ENCODE results near the gene OAF. TPM values are rescaled to one million over a fixed set of nuclear protein-coding genes. Genes with fewer than 3 reads are reported as not detected.

OAF gene
- total RNA-seq, 1 experiment from 2014 or later: 25.0 TPM

GRCh38 chr11:120268686-120269085, 57.9 kb downstream of the OAF start:
- Histone ChIP-seq H3K36me3 (ENCODE audit: insufficient read depth, low read length, poor library complexity, severe bottlenecking) (no peaks in the 10 kb centered on the region), H3K9me3 (ENCODE audit: low read depth, low read length, poor library complexity, severe bottlenecking) (no peaks in the 10 kb centered on the region), H3K27ac (ENCODE audit: low read depth, low read length, poor library complexity, severe bottlenecking) (no peak overlapping the region), H3K4me3 (ENCODE audit: low read depth, low read length, poor library complexity, severe bottlenecking) (no peak overlapping the region), H3K4me1 (ENCODE audit: insufficient read depth, low read length, poor library complexity, severe bottlenecking) (no peaks in the 10 kb centered on the region), H3K27me3 (replicated peaks; ENCODE audit: insufficient read depth, low read depth, low read length, poor library complexity) (peaks cover 17% of the 10 kb centered on the region)
- BruUV-seq (replicated peaks): no TSS peak
- no peak for TF ChIP-seq EZH2 (IDR thresholded peaks at IDR 0.05; ENCODE audit: borderline replicate concordance, low read depth, low read length, poor library complexity, severe bottlenecking)
- no peak for TF ChIP-seq CTCF (conservative IDR thresholded peaks at IDR 0.05; ENCODE audit: low read depth, low read length)
- CTCF ChIA-PET: no interaction called here
- no peak for DNase-seq (ENCODE audit: low spot score)
- POLR2A ChIA-PET (ENCODE audit: low non-redundant PET): no interaction called here
- intact Hi-C loops (cut with micrococcal nuclease; ENCODE audit: unreplicated experiment): no loop called here

- no peak for TF ChIP-seq EZH2 (IDR thresholded peaks at IDR 0.05; ENCODE audit: borderline replicate concordance, low read depth, low read length, poor library complexity, severe bottlenecking)
- no peak for TF ChIP-seq CTCF (conservative IDR thresholded peaks at IDR 0.05; ENCODE audit: low read depth, low read length)
- no peak for DNase-seq (ENCODE audit: low spot score)
- Histone ChIP-seq H3K4me1 (ENCODE audit: insufficient read depth, low read length, poor library complexity, severe bottlenecking) (no peaks in the 10 kb centered on the region), H3K4me3 (ENCODE audit: low read depth, low read length, poor library complexity, severe bottlenecking) (no peak overlapping the region), H3K27ac (ENCODE audit: low read depth, low read length, poor library complexity, severe bottlenecking) (no peak overlapping the region), H3K9me3 (ENCODE audit: low read depth, low read length, poor library complexity, severe bottlenecking) (no peaks in the 10 kb centered on the region), H3K36me3 (ENCODE audit: insufficient read depth, low read length, poor library complexity, severe bottlenecking) (no peaks in the 10 kb centered on the region), H3K27me3 (replicated peaks; ENCODE audit: insufficient read depth, low read depth, low read length, poor library complexity) (peaks cover 17% of the 10 kb centered on the region)
- ChIA-PET POLR2A (ENCODE audit: low non-redundant PET) (no interaction called here), CTCF (no interaction called here)
- intact Hi-C loops (cut with micrococcal nuclease; ENCODE audit: unreplicated experiment): no loop called here
- BruUV-seq (replicated peaks): no TSS peak
These were observed 59.6 kb downstream of the OAF start for GRCh38 chr11:120270386-120270785.

- BruUV-seq (replicated peaks): no TSS peak
- intact Hi-C loops (cut with micrococcal nuclease; ENCODE audit: unreplicated experiment): no loop called here
- no peaks in the 10 kb centered on the region for H3K36me3 ChIP-seq (ENCODE audit: insufficient read depth, low read length, poor library complexity, severe bottlenecking)
- H3K27me3 ChIP-seq (replicated peaks; ENCODE audit: insufficient read depth, low read depth, low read length, poor library complexity): peaks cover 9% of the 10 kb centered on the region
- no peaks in the 10 kb centered on the region for H3K9me3 ChIP-seq (ENCODE audit: low read depth, low read length, poor library complexity, severe bottlenecking)
- H3K4me1 ChIP-seq (ENCODE audit: insufficient read depth, low read length, poor library complexity, severe bottlenecking): no peaks in the 10 kb centered on the region
- H3K4me3 ChIP-seq (ENCODE audit: low read depth, low read length, poor library complexity, severe bottlenecking): no peak overlapping the region
- DNase-seq (ENCODE audit: low spot score): no peak
- CTCF ChIA-PET: no interaction called here
- TF ChIP-seq CTCF (conservative IDR thresholded peaks at IDR 0.05; ENCODE audit: low read depth, low read length) (no peak), EZH2 (IDR thresholded peaks at IDR 0.05; ENCODE audit: borderline replicate concordance, low read depth, low read length, poor library complexity, severe bottlenecking) (no peak)
- POLR2A ChIA-PET (ENCODE audit: low non-redundant PET): no interaction called here
- no peak overlapping the region for H3K27ac ChIP-seq (ENCODE audit: low read depth, low read length, poor library complexity, severe bottlenecking)
These were observed 60.8 kb downstream of the OAF start for GRCh38 chr11:120271672-120272071.

Data from A673 (cell line).